WI38 (cell line): ENCODE measurements around the gene UVRAG.

Experiments
- H3K4me3 ChIP-seq: 2 replicates; pipeline ENCODE4 v1.5.1; 2011; ENCODE audit warnings: low read depth, mild to moderate bottlenecking, control low read depth, low read length
- TF ChIP-seq, protein P1 (sequence below): IDR thresholded peaks from 2 replicates; pipeline ENCODE4 v1.5.1; 2012; ENCODE audit warnings: low read depth, mild to moderate bottlenecking, control low read depth, low read length

UVRAG gene

GRCh38 chr11:75911459-75911858, 96.4 kb downstream of the UVRAG start:
- H3K4me3 ChIP-seq: no peak overlapping the region
- TF ChIP-seq, protein P1, sequence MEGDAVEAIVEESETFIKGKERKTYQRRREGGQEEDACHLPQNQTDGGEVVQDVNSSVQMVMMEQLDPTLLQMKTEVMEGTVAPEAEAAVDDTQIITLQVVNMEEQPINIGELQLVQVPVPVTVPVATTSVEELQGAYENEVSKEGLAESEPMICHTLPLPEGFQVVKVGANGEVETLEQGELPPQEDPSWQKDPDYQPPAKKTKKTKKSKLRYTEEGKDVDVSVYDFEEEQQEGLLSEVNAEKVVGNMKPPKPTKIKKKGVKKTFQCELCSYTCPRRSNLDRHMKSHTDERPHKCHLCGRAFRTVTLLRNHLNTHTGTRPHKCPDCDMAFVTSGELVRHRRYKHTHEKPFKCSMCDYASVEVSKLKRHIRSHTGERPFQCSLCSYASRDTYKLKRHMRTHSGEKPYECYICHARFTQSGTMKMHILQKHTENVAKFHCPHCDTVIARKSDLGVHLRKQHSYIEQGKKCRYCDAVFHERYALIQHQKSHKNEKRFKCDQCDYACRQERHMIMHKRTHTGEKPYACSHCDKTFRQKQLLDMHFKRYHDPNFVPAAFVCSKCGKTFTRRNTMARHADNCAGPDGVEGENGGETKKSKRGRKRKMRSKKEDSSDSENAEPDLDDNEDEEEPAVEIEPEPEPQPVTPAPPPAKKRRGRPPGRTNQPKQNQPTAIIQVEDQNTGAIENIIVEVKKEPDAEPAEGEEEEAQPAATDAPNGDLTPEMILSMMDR: no peak

GRCh38 chr11:75913984-75914383, 99.0 kb downstream of the UVRAG start:
- TF ChIP-seq, protein P1: no peak
- H3K4me3 ChIP-seq: no peak overlapping the region

- no peak overlapping the region for H3K4me3 ChIP-seq
- TF ChIP-seq, protein P1: no peak
Measured at GRCh38 chr11:75916882-75917281, 101.9 kb downstream of the UVRAG start.

DNA sequence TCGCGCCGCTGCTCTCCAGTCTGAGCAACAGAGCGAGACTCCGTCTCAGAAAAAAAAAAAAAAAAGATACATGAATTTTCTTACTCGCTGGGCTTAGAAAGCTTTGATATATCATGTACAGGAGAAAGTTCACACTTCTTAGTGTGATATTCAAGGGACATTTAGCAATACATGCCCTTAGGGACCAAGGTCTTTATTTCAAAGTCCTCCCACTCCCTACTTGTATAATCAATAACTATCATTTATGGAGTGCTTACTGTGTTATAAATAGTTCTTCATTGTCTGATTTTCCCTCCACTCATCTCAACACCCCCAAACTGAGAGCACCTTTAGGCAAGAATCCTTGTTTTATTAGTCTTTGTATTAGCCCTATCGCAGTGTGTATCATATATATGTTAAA, 103.3 kb downstream of the UVRAG start:
- TF ChIP-seq, protein P1: no peak
- no peak overlapping the region for H3K4me3 ChIP-seq

DNA sequence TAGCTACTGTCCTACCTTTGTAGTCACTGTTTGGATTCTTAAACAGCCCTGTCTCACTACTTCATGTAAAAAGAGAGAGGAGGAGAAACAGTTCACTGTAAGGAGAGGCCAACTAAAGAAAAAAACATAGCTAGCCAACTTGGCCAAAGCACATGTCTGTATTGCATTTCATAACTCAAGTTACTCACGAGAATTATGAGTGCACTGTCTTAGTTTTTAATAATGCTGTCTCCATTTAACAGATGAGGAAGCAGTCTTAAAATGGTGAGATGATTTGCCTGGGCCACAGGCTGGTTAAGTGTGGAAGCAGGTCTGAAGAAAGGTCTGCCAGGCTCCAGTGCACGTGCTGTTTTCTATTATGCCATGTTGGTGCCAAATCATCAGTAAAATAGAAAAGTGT, 104.5 kb downstream of the UVRAG start:
- TF ChIP-seq, protein P1: no peak
- H3K4me3 ChIP-seq: no peak overlapping the region

GRCh38 chr11:75920848-75921247, 105.8 kb downstream of the UVRAG start:
- no peak overlapping the region for H3K4me3 ChIP-seq
- TF ChIP-seq, protein P1: no peak

DNA sequence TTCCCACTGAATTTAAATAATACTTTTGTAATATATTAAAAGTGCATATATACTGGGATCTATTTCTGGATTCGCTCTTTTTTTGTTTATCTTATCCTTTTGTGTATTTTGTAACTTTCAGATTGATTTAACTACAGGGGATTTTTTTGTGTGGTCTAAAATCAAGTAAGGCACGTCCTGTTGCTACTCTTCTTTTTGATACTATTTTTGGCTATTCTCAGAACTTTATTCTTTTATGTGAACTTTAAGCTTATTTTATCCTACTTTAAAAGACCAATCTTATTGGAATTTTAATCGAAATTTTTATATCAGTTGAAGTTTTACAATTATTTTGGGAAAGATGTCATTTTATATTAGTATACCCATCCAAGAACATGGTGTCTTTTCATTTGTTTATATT, 106.8 kb downstream of the UVRAG start:
- no peak overlapping the region for H3K4me3 ChIP-seq
- TF ChIP-seq, protein P1: no peak
